NCI-H345 (cell line): Measurements from ENCODE around the gene DBNL.
A peak's percentile ranks its signal among the peaks of the same experiment; 100 is the strongest.

Experiments used
- DNase-seq: peaks from one replicate; lab custom pipeline; 2025; lab: John Stamatoyannopoulos, UW

The DBNL gene

DNA sequence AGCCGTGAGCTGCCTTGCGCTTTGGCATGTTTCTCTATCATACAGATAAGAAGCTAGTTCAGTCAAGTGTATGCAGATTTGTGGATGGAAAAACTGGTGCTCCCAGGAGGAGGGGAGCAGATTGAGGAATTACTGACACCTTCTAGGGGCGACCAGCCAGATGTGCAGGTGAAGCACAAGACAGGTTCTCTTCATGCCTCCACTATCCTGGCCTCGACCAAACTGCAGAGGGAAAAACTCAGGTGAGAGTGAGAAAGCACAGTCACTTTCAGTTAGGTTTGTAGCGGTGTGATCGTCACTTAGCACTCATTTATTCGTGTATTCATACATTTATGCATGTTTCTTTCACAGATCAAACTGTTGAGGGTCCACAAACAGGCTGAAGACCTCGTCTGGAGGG lies 600 bp upstream of the DBNL start:
- DNase-seq: peak; percentile 9

DNA sequence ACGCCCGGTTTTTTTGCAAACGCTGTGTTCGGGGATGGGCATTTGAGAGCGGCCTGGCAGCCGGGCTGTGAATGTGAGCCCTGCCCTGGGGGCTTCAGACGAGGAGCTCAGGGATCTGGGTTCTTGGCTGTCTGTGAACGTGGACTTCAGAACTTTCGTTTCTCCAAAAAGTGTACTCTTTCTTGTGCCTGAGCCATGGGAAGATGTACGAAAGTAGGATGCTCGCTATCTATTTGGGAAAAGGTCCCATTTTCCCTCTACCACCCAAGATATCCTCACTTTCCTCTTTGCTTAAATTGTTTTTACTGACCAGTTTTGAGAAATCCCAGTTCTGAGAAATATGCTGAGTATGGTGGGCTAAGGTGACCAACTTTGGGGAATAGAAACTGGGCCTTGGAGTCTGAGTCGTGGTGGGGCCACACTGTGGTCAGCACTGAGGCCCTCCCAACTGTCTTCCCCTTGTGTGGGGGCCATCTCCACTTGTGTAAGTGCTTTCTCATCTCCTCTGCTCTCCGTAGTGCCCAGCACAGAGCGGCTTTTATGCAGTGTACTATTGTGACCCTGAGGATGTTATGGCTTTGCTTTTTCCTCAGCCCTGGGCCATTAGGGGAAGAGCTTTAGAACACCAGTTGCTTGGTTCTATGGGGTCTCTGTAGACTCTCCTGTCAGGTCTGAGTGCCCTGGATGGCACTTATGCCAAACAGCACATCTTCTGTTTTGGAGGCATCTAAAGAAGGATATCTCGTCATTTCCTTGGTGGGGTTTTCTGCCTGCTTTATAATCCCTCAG lies 918 bp downstream of the DBNL start:
- no peak for DNase-seq

DNA sequence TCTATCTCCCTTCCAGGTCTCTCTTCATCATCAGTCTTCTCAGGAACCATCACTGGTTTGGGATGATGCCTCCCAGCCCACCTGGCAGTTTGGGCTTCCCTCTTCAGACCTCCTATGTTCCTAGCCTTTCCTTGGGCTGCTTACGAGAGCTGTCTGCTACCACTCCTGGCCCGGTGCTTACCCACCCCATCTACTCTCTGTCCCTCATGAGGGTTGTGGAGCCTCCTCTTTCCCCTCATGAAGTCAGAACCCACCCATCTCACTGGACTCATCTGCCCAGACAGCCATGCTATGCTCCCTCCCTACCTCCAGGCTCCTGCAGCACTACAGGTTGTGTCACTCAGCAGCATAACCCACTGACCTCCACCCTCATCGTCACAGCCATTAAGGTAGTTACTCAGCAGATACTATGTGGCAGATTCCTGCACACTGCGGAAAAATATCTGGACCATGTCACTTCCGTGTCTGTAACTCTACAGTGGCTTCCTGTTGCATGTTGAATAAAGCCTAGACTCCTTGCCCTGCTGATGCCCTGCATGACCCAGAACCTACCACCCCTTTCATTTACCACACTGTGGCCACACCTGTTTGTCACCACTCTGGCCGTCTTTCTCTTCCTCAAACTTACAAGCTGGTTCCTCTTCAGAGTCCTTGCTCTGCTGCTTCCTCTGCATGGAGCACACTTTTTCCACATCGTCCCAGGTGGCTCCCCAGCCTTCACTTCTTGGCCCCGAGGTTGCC lies 2.0 kb downstream of the DBNL start:
- DNase-seq: no peak

DNA sequence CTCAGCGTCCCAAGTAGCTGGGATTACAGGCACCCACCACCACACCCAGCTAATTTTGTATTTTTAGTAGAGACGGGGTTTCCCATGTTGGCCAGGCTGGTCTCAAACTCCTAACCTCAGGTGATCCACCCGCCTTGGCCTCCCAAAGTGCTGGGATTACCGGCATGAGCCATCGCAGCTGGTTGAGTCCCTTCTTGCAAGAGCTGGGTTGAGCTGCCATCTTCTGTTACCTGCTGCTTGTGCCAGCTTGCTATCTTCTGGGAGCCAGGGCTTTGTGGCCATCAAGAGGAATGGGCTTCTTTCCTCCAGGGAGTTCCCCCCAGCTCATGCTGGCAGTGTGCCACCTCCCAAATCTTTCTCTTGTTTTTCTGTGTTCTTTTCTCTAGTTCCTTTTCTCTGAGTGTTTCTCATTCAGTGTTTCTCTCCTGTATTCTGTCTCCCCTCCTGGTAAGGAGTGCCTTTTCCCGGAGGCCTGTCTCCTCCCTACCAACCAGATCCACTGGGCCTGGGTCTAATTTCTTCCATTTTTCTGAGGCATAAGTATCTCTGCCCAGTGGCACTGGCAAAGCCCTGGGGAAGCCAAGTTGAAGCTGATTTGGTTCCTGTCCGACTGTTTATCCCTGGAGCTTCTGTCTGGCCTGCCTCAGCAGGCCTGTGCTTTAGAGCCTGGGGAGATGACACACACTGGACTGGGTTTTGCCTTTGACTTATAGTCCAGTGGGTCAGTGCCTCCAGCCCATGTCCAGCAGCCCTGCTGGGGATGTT lies 3.7 kb downstream of the DBNL start:
- no peak for DNase-seq

DNA sequence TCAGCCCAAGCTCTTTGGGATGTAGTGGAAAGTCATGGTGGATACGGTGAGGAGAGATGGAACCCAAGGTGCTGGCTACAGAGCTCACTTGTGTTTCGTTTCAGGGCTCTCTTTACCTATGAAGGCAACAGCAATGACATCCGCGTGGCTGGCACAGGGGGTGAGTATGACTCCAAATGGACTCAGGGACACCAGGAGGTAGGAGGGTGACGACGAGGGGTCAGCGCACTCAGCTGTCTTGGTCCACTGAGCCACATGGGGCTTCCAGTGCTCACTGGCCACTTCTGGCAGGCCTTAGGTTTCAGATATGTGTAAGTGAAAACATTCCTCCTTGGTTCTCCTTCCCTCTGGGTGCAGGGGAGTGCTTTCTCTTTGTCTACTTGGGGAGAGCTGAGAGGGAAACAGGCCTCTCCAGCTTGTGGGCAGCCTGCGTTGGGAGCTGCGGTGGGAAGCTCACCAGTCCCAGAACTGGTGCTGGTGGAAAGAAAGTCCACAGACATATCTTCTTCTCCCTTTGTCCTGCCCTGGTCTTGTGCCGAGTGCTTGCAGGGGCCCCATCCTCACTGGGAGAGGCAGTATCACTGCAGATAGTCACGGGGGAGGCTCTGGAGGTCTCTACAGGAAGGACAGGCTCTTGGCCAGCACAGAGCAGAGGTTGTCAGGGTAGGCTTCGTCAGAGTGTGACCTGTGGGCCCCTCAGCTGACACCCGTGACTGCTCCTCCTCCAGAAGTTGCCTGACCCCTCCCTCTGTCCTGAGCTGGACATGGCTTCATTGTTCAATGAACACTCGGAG lies 5.8 kb downstream of the DBNL start:
- no peak for DNase-seq

- DNase-seq: no peak
Measured at GRCh38 chr7:44050915-44051560, 6.5 kb downstream of the DBNL start.

GRCh38 chr7:44051611-44052220 lies 7.2 kb downstream of the DBNL start:
- DNase-seq: no peak

GRCh38 chr7:44052771-44053365 lies 8.4 kb downstream of the DBNL start:
- no peak for DNase-seq

- DNase-seq: no peak
Measured at GRCh38 chr7:44056681-44057080, 12.2 kb downstream of the DBNL start.

DNA sequence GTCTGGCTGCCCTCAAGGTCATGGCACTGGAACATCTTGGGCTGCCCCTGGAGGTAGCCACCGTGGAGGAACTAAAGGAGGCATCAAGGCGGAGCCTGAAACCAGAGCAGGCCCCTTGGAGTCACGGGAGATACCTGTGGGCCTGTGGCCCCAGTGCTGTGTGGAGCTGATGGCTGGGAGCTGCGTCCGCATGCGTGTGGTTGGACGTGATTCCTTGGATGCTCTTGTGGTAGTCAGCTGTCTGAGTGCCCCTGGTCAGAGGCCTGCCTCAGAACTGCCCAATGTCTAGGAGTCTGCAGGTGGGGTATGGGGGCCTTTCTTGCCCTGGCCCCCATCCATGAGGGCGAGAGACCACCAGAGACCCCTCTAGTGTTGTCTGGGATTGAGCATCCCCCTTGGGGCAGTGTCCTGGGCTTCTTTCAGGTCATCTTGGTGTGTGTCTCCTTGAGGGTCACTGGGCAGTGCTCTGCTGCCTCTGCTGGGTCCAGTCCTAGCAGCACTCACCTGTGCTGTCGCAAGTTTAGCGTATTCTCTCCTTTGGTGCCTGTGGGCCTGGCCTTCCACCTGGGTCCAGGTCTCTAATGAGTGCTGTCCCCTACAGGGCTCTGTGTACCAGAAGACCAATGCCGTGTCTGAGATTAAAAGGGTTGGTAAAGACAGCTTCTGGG lies 12.8 kb downstream of the DBNL start:
- no peak for DNase-seq

DNA sequence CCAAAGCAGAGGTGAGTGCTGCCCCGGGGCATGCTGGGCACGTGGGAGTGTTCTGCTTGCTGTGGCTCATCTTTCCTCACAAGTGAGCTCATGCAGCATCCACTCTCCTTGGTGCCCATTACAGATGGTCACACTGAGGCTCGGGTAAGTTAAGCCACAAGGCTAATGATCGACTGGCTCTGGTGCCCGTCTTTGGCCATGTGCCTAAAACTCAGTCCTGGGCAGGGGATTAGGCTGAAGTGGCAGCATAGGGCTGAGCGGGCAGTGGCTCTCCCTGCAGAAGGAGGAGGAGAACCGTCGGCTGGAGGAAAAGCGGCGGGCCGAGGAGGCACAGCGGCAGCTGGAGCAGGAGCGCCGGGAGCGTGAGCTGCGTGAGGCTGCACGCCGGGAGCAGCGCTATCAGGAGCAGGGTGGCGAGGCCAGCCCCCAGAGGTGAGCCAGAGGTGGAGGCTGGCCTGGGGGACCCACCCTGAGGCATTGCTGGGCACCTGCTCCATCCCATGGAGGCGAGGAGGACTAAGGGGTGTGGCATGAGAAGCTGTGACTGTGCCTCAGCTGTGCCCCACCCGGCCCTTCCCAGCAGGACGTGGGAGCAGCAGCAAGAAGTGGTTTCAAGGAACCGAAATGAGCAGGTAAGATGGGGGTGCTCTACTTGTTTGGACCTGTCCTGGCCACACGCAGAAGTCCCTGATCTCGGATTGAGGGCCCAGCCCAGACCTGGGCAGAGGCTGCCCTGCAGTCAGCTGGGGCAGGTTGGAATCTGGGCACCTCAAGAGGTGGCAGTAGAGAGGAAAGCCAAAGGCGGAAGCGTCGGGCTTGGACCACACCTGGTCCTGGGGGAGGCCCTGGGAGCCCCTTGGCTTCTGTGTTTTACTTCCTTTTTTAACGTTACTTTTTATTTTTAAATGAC lies 13.6 kb downstream of the DBNL start:
- no peak for DNase-seq

DNA sequence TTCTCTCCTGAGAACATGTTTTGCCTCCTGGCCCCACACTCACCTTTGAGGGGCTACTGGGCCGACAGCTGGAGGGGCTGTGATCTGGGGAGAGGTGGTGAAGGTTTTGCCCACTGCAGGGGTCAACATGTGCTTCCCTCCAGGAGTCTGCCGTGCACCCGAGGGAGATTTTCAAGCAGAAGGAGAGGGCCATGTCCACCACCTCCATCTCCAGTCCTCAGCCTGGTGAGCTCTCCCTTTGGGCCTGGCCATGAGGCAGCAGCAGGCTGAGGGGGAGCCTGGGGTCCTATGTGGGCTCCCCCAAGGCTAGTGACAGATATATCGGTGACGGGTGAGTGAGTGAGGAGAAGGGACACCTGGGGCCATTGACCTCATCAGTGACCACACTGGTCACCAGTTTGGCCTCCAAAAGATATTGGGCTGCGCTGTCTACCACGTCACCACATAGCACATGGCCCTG lies 14.3 kb downstream of the DBNL start:
- no peak for DNase-seq

- DNase-seq: no peak
Measured at GRCh38 chr7:44059219-44060090, 15.0 kb downstream of the DBNL start.

GRCh38 chr7:44060091-44060947 lies 15.8 kb downstream of the DBNL start:
- DNase-seq: no peak

GRCh38 chr7:44060948-44061644 lies 16.6 kb downstream of the DBNL start:
- no peak for DNase-seq

DNA sequence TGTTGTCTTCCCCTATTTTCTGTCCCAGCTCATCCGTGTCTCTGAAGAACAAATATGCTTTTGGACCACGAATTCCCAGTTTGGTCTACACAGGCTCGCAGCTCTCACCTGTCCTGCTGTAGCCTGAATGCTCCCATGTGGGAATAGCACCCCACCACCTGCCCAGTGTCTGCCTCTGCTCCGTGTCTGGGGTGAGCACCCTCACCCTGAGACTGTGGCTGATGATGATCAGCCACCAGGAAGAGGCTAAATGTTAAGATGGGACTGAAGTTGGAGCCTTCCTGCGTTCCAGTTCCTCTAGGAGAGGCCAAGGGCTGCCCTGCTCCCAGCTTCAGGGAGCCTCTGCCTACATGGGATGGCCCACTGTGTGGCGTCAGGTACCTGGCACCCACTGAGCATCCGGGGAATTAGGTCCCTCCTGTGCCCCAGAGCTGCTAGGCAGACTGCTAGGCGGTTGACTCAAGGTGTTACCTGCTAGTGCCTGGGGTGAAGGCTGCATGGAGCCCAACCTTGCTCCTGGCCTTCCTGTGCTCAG lies 17.2 kb downstream of the DBNL start:
- DNase-seq: no peak
